ENCODE results near the gene ZBTB5.
"Not testable (repeated sequence)": the region's sequence is repeated elsewhere in the genome, so short reads cannot be mapped to it uniquely, and the experiment has no call there.

ZBTB5 gene

GRCh38 chr9:37465249-37466036 lies at the start of gene ZBTB5:
Gene ZBTB5, minus strand, starts transcription at chr9:37465450. Its CDS starts 22,899 bp downstream, at chr9:37442551.
- DNase-seq: peak; percentile 100

GRCh38 chr9:37514999-37515398 lies 49.7 kb upstream of the ZBTB5 start:
- no peak for DNase-seq

GRCh38 chr9:37514415-37514814 lies 49.2 kb upstream of the ZBTB5 start:
- DNase-seq: not testable (repeated sequence)

GRCh38 chr9:37512437-37512836 lies 47.2 kb upstream of the ZBTB5 start:
- DNase-seq: no peak

- DNase-seq: no peak
Observed at GRCh38 chr9:37511016-37512010, 46.1 kb upstream of the ZBTB5 start.

- not testable (repeated sequence) for DNase-seq
Observed at GRCh38 chr9:37510053-37510452, 44.8 kb upstream of the ZBTB5 start.

- no peak for DNase-seq
Observed at GRCh38 chr9:37509536-37509935, 44.3 kb upstream of the ZBTB5 start.

- no peak for DNase-seq
Observed at GRCh38 chr9:37508834-37509206, 43.6 kb upstream of the ZBTB5 start.

- DNase-seq: no peak
Observed at GRCh38 chr9:37508135-37508833, 43.0 kb upstream of the ZBTB5 start.

GRCh38 chr9:37507566-37508134 lies 42.4 kb upstream of the ZBTB5 start:
- DNase-seq: no peak

- DNase-seq: no peak
Observed at GRCh38 chr9:37504605-37505004, 39.4 kb upstream of the ZBTB5 start.

- DNase-seq: peak; percentile 71
Observed at GRCh38 chr9:37503736-37504135, 38.5 kb upstream of the ZBTB5 start.

- DNase-seq: no peak
Observed at GRCh38 chr9:37501957-37502596, 36.8 kb upstream of the ZBTB5 start.

GRCh38 chr9:37499297-37499696 lies 34.0 kb upstream of the ZBTB5 start:
- DNase-seq: no peak

GRCh38 chr9:37498457-37498856 lies 33.2 kb upstream of the ZBTB5 start:
- no peak for DNase-seq

GRCh38 chr9:37497320-37497719 lies 32.1 kb upstream of the ZBTB5 start:
- no peak for DNase-seq

- DNase-seq: no peak
Observed at GRCh38 chr9:37496020-37496419, 30.8 kb upstream of the ZBTB5 start.

- DNase-seq: no peak
Observed at GRCh38 chr9:37495571-37495970, 30.3 kb upstream of the ZBTB5 start.

GRCh38 chr9:37491939-37492338 lies 26.7 kb upstream of the ZBTB5 start:
- no peak for DNase-seq

GRCh38 chr9:37486616-37487548 lies 21.6 kb upstream of the ZBTB5 start:
- DNase-seq: no peak

GRCh38 chr9:37486256-37486615 lies 21.0 kb upstream of the ZBTB5 start:
- no peak for DNase-seq
